ENCODE results near the gene AZGP1. TPM values are rescaled to one million over a fixed set of nuclear protein-coding genes. Genes with fewer than 3 reads are reported as not detected.
A peak's percentile ranks its signal among the peaks of the same experiment; 100 is the strongest.

Gene AZGP1
- total RNA-seq, 1 experiment from 2014 or later, result not detected

- no peak for DNase-seq (ENCODE audit: low spot score)
- in situ Hi-C loops (cut with HindIII; ENCODE audit: low sequenced_read_pairs), result no loop called here
Measured at GRCh38 chr7:99923200-99923599, 52.6 kb downstream of the AZGP1 start.

- in situ Hi-C loops (cut with HindIII; ENCODE audit: low sequenced_read_pairs), result no loop called here
- DNase-seq (ENCODE audit: low spot score), result no peak
Measured at GRCh38 chr7:99920149-99920548, 55.7 kb downstream of the AZGP1 start.

GRCh38 chr7:99919814-99920112 lies 56.1 kb downstream of the AZGP1 start:
- in situ Hi-C loops (cut with HindIII; ENCODE audit: low sequenced_read_pairs), result no loop called here
- no peak for DNase-seq (ENCODE audit: low spot score)

GRCh38 chr7:99918959-99919813 lies 56.6 kb downstream of the AZGP1 start, which contains the start of gene TRIM4:
TSS of gene TRIM4 (minus strand) at chr7:99919530. CDS start at chr7:99919401, 129 bp downstream.
- DNase-seq (ENCODE audit: low spot score), result peak; percentile 91
- in situ Hi-C loops (cut with HindIII; ENCODE audit: low sequenced_read_pairs), result no loop called here

Other genes starting within 250 kb of the AZGP1 start
- not detected in 2 replicates for gene CYP3A7, start 240.8 kb downstream of the AZGP1 start, total RNA-seq (2014; rRNA removed; shearing (Covaris generic))
- gene CYP3A4, start 191.8 kb downstream of the AZGP1 start, total RNA-seq (2014; rRNA removed; shearing (Covaris generic)), result not detected in 2 replicates
- gene CYP3A43, start 148.0 kb downstream of the AZGP1 start, total RNA-seq (2014; rRNA removed; shearing (Covaris generic)), result not detected in 2 replicates
- gene OR2AE1, start 99.0 kb downstream of the AZGP1 start, total RNA-seq (2014; rRNA removed; shearing (Covaris generic)), result not detected in 2 replicates
- gene TRIM4, start 56.5 kb downstream of the AZGP1 start, total RNA-seq (2014; rRNA removed; shearing (Covaris generic)), result 10.0 and 12.9 TPM in 2 replicates
- gene GJC3, start 46.4 kb downstream of the AZGP1 start, total RNA-seq (2014; rRNA removed; shearing (Covaris generic)), result not detected in 2 replicates
- 13.8 and 19.4 TPM in 2 replicates for gene ZKSCAN1, start 39.6 kb upstream of the AZGP1 start, total RNA-seq (2014; rRNA removed; shearing (Covaris generic))
- gene ZSCAN21, start 73.7 kb upstream of the AZGP1 start, total RNA-seq (2014; rRNA removed; shearing (Covaris generic)), result 12.2 and 23.1 TPM in 2 replicates
- gene ZNF3, start 105.7 kb upstream of the AZGP1 start, total RNA-seq (2014; rRNA removed; shearing (Covaris generic)), result 29.9 and 38.7 TPM in 2 replicates
- gene COPS6, start 112.9 kb upstream of the AZGP1 start, total RNA-seq (2014; rRNA removed; shearing (Covaris generic)), result 100 and 151 TPM in 2 replicates
- 356 and 361 TPM in 2 replicates for gene MCM7, start 125.4 kb upstream of the AZGP1 start, total RNA-seq (2014; rRNA removed; shearing (Covaris generic))
- gene AP4M1, start 125.6 kb upstream of the AZGP1 start, total RNA-seq (2014; rRNA removed; shearing (Covaris generic)), result 19.7 and 34.3 TPM in 2 replicates
- gene TAF6, start 143.3 kb upstream of the AZGP1 start, total RNA-seq (2014; rRNA removed; shearing (Covaris generic)), result 26.6 and 45.6 TPM in 2 replicates
- 26.6 and 30.0 TPM in 2 replicates for gene CNPY4, start 143.6 kb upstream of the AZGP1 start, total RNA-seq (2014; rRNA removed; shearing (Covaris generic))
- gene MBLAC1, start 150.9 kb upstream of the AZGP1 start, total RNA-seq (2014; rRNA removed; shearing (Covaris generic)), result 1.7 and 2.9 TPM in 2 replicates
- gene LAMTOR4, start 172.9 kb upstream of the AZGP1 start, total RNA-seq (2014; rRNA removed; shearing (Covaris generic)), result 97.5 and 231 TPM in 2 replicates
- gene TRAPPC14, start 182.7 kb upstream of the AZGP1 start, total RNA-seq (2014; rRNA removed; shearing (Covaris generic)), result 9.0 and 14.4 TPM in 2 replicates
- 0.81 TPM in 1 of 2 replicates, not detected in the other for gene GAL3ST4, start 192.6 kb upstream of the AZGP1 start, total RNA-seq (2014; rRNA removed; shearing (Covaris generic))
- 8.8 and 9.0 TPM in 2 replicates for gene GPC2, start 201.3 kb upstream of the AZGP1 start, total RNA-seq (2014; rRNA removed; shearing (Covaris generic))
- 0.68 and 3.3 TPM in 2 replicates for gene STAG3, start 201.9 kb upstream of the AZGP1 start, total RNA-seq (2014; rRNA removed; shearing (Covaris generic))
- not detected in 2 replicates for gene PVRIG, start 243.9 kb upstream of the AZGP1 start, total RNA-seq (2014; rRNA removed; shearing (Covaris generic))

All from G401 (cell line).